Activated T-helper 17 cell treated with anti-CD3 and anti-CD28 coated beads, Interleukin-2, amount 50 U/mL, for 72 hours (primary cell): Measurements from ENCODE around the gene NUP210L. TPM values are rescaled to one million over a fixed set of nuclear protein-coding genes. Genes with fewer than 3 reads are reported as not detected.
"Not testable (repeated sequence)": the region's sequence is repeated elsewhere in the genome, so short reads cannot be mapped to it uniquely, and the experiment has no call there.

ENCODE experiments used
- ATAC-seq: fragments of 150-1000 bp; cut with Tn5 transposase; replicated peaks from 2 replicates; pipeline ENCODE4 v1.10.0; 2021; ENCODE audit warnings: mild to moderate bottlenecking, moderate library complexity
- H3K27ac Mint-ChIP-seq: one replicate; pipeline ENCODE4 v1.8.0; 2022; ENCODE audit warnings: mixed read lengths
- H3K27me3 Mint-ChIP-seq: one replicate; pipeline ENCODE4 v1.8.0; 2022; ENCODE audit warnings: mixed read lengths
- H3K36me3 Mint-ChIP-seq: one replicate; pipeline ENCODE4 v1.8.0; 2022; ENCODE audit warnings: low read depth, mild to moderate bottlenecking, mixed read lengths
- H3K4me1 Mint-ChIP-seq: one replicate; pipeline ENCODE4 v1.8.0; 2022; ENCODE audit warnings: mixed read lengths
- H3K4me3 Mint-ChIP-seq: one replicate; pipeline ENCODE4 v1.8.0; 2022; ENCODE audit warnings: mild to moderate bottlenecking, mixed read lengths
- H3K9me3 Mint-ChIP-seq: one replicate; pipeline ENCODE4 v1.8.0; 2022; ENCODE audit warnings: mixed read lengths
- total RNA-seq, 2 donors: library from RNA; stranded (reverse); gene quantifications; one replicate each; pipeline ENCODE4 v1.2.3, GENCODE V29; 2022

NUP210L gene
- total RNA-seq, 2 donors from 2014 or later = 0.04 to 0.24 TPM

GRCh38 chr1:153981735-153982134, 173.1 kb downstream of the NUP210L start:
- not testable (repeated sequence) for H3K36me3 Mint-ChIP-seq, ATAC-seq, H3K4me1 Mint-ChIP-seq, H3K9me3 Mint-ChIP-seq, H3K27me3 Mint-ChIP-seq, H3K4me3 Mint-ChIP-seq, H3K27ac Mint-ChIP-seq

- peaks cover 13% of the 10 kb centered on the region for H3K4me1 Mint-ChIP-seq
- H3K27me3 Mint-ChIP-seq, H3K9me3 Mint-ChIP-seq, ATAC-seq: not testable (repeated sequence)
- peak overlapping the region; percentile 98 for H3K4me3 Mint-ChIP-seq
- H3K36me3 Mint-ChIP-seq = peaks cover 36% of the 10 kb centered on the region
- H3K27ac Mint-ChIP-seq = peak overlapping the region; percentile 94
Measured at GRCh38 chr1:153979091-153979490, 175.8 kb downstream of the NUP210L start.

GRCh38 chr1:153978274-153978909, 176.5 kb downstream of the NUP210L start:
- Mint-ChIP-seq H3K9me3 (no peaks in the 10 kb centered on the region), H3K4me1 (peaks cover 13% of the 10 kb centered on the region), H3K27ac (peak overlapping the region; percentile 94), H3K36me3 (peaks cover 43% of the 10 kb centered on the region), H3K27me3 (no peaks in the 10 kb centered on the region), H3K4me3 (peak overlapping the region; percentile 98)
- ATAC-seq = peak; percentile 5

- peak within 1 kb of the TSS; percentile 98 for H3K4me3 Mint-ChIP-seq
- H3K4me1 Mint-ChIP-seq = peaks cover 13% of the 10 kb centered on the region
- peaks cover 48% of the 10 kb centered on the region for H3K36me3 Mint-ChIP-seq
- peak within 1 kb of the TSS; percentile 94 for H3K27ac Mint-ChIP-seq
- H3K9me3 Mint-ChIP-seq = no peaks in the 10 kb centered on the region
- peak; percentile 94 for ATAC-seq
- no peaks in the 10 kb centered on the region for H3K27me3 Mint-ChIP-seq
Measured at GRCh38 chr1:153977250-153978240, 177.3 kb downstream of the NUP210L start, which contains the start of gene JTB. TSS of gene JTB (minus strand) at chr1:153977674. CDS start at chr1:153977252, 422 bp downstream.

GRCh38 chr1:153976819-153977249, 178.0 kb downstream of the NUP210L start:
- Mint-ChIP-seq H3K27me3 (no peaks in the 10 kb centered on the region), H3K4me3 (peak overlapping the region; percentile 98), H3K36me3 (peaks cover 48% of the 10 kb centered on the region), H3K4me1 (peaks cover 13% of the 10 kb centered on the region), H3K27ac (peak overlapping the region; percentile 94), H3K9me3 (no peaks in the 10 kb centered on the region)
- ATAC-seq = peak; percentile 8

GRCh38 chr1:153973525-153973924, 181.3 kb downstream of the NUP210L start:
- Mint-ChIP-seq H3K4me3 (no peak overlapping the region), H3K27ac (peak overlapping the region; percentile 52), H3K36me3 (peaks cover 48% of the 10 kb centered on the region), H3K4me1 (peaks cover 12% of the 10 kb centered on the region), H3K27me3 (no peaks in the 10 kb centered on the region), H3K9me3 (no peaks in the 10 kb centered on the region)
- no peak for ATAC-seq

- Mint-ChIP-seq H3K9me3 (no peaks in the 10 kb centered on the region), H3K4me3 (no peak overlapping the region), H3K27ac (peak overlapping the region; percentile 52), H3K36me3 (peaks cover 48% of the 10 kb centered on the region), H3K4me1 (peaks cover 12% of the 10 kb centered on the region), H3K27me3 (no peaks in the 10 kb centered on the region)
- ATAC-seq = no peak
Measured at GRCh38 chr1:153973071-153973470, 181.8 kb downstream of the NUP210L start.

GRCh38 chr1:153970346-153970745, 184.5 kb downstream of the NUP210L start:
- H3K27ac Mint-ChIP-seq = no peak overlapping the region
- H3K4me3 Mint-ChIP-seq = no peak overlapping the region
- peaks cover 24% of the 10 kb centered on the region for H3K4me1 Mint-ChIP-seq
- H3K27me3 Mint-ChIP-seq = no peaks in the 10 kb centered on the region
- no peaks in the 10 kb centered on the region for H3K9me3 Mint-ChIP-seq
- ATAC-seq = no peak
- peaks cover 38% of the 10 kb centered on the region for H3K36me3 Mint-ChIP-seq

- H3K4me3 Mint-ChIP-seq = peak overlapping the region; percentile 99
- no peaks in the 10 kb centered on the region for H3K9me3 Mint-ChIP-seq
- no peak for ATAC-seq
- no peaks in the 10 kb centered on the region for H3K27me3 Mint-ChIP-seq
- no peak overlapping the region for H3K27ac Mint-ChIP-seq
- H3K4me1 Mint-ChIP-seq = peaks cover 24% of the 10 kb centered on the region
- peaks cover 24% of the 10 kb centered on the region for H3K36me3 Mint-ChIP-seq
Measured at GRCh38 chr1:153968972-153969371, 185.9 kb downstream of the NUP210L start.

- Mint-ChIP-seq H3K9me3 (no peaks in the 10 kb centered on the region), H3K27ac (peak overlapping the region; percentile 94), H3K4me3 (peak overlapping the region; percentile 99), H3K27me3 (no peaks in the 10 kb centered on the region), H3K4me1 (peaks cover 24% of the 10 kb centered on the region), H3K36me3 (peaks cover 18% of the 10 kb centered on the region)
- no peak for ATAC-seq
Measured at GRCh38 chr1:153968408-153968807, 186.5 kb downstream of the NUP210L start.

GRCh38 chr1:153968000-153968363, 186.9 kb downstream of the NUP210L start:
- Mint-ChIP-seq H3K4me1 (peaks cover 24% of the 10 kb centered on the region), H3K27me3 (no peaks in the 10 kb centered on the region)

GRCh38 chr1:153967107-153967999, 187.5 kb downstream of the NUP210L start, which contains the start of gene CREB3L4:
TSS of gene CREB3L4 (plus strand) at chr1:153967902. CDS start at chr1:153968526, 624 bp downstream.
- Mint-ChIP-seq H3K27ac (peak within 1 kb of the TSS; percentile 94), H3K36me3 (peaks cover 21% of the 10 kb centered on the region), H3K27me3 (no peaks in the 10 kb centered on the region), H3K4me1 (peaks cover 27% of the 10 kb centered on the region), H3K9me3 (no peaks in the 10 kb centered on the region), H3K4me3 (peak within 1 kb of the TSS; percentile 99)
- peak; percentile 77 for ATAC-seq

More at GRCh38 chr1:153968000-153968363, 186.9 kb downstream of the NUP210L start:
- Mint-ChIP-seq H3K9me3 (no peaks in the 10 kb centered on the region), H3K36me3 (peaks cover 15% of the 10 kb centered on the region), H3K27ac (peak overlapping the region; percentile 94), H3K4me3 (peak overlapping the region; percentile 99)
- ATAC-seq = no peak

GRCh38 chr1:153963850-153964331, 191.0 kb downstream of the NUP210L start:
- H3K36me3 Mint-ChIP-seq = peaks cover 56% of the 10 kb centered on the region
- no peaks in the 10 kb centered on the region for H3K9me3 Mint-ChIP-seq
- no peaks in the 10 kb centered on the region for H3K27me3 Mint-ChIP-seq
- peak overlapping the region; percentile 86 for H3K27ac Mint-ChIP-seq
- H3K4me3 Mint-ChIP-seq = peak overlapping the region; percentile 99
- no peak for ATAC-seq
- peaks cover 30% of the 10 kb centered on the region for H3K4me1 Mint-ChIP-seq
